Daoy (cell line): Measurements from ENCODE around the gene GPHN. TPM values are rescaled to one million over a fixed set of nuclear protein-coding genes. Genes with fewer than 3 reads are reported as not detected.
"Not testable (repeated sequence)": the region's sequence is repeated elsewhere in the genome, so short reads cannot be mapped to it uniquely, and the experiment has no call there.

ENCODE experiments used
- DNase-seq: peaks from one replicate; pipeline ENCODE4 v3.0.0-alpha.2; 2015; ENCODE audit warnings: low read depth
- total RNA-seq: library from RNA; depleted of rRNA; stranded (reverse); fragments of >200 nt; shearing (Covaris generic); gene quantifications from 2 replicates; pipeline ENCODE4 v1.2.3, GENCODE V29; 2014

The GPHN gene
- total RNA-seq, 1 experiment from 2014 or later, result 21.9 TPM

GRCh38 chr14:66782853-66783252, 274.9 kb downstream of the GPHN start:
- DNase-seq, result no peak

GRCh38 chr14:66790101-66790500, 282.2 kb downstream of the GPHN start:
- DNase-seq, result no peak

GRCh38 chr14:66802962-66803361, 295.0 kb downstream of the GPHN start:
- no peak for DNase-seq

- no peak for DNase-seq
These were observed 296.2 kb downstream of the GPHN start for GRCh38 chr14:66804141-66804540.

- DNase-seq, result no peak
These were observed 305.7 kb downstream of the GPHN start for GRCh38 chr14:66813636-66814035.

- DNase-seq, result no peak
These were observed 307.7 kb downstream of the GPHN start for GRCh38 chr14:66815687-66816086.

- no peak for DNase-seq
These were observed 316.3 kb downstream of the GPHN start for GRCh38 chr14:66824251-66824650.

GRCh38 chr14:66827182-66827581, 319.2 kb downstream of the GPHN start:
- no peak for DNase-seq

- no peak for DNase-seq
These were observed 323.2 kb downstream of the GPHN start for GRCh38 chr14:66831173-66831572.

GRCh38 chr14:66833816-66834215, 325.9 kb downstream of the GPHN start:
- DNase-seq, result no peak

GRCh38 chr14:66837436-66837835, 329.5 kb downstream of the GPHN start:
- DNase-seq, result not testable (repeated sequence)

- DNase-seq, result no peak
These were observed 335.1 kb downstream of the GPHN start for GRCh38 chr14:66842911-66843512.

- no peak for DNase-seq
These were observed 342.4 kb downstream of the GPHN start for GRCh38 chr14:66850258-66850888.

GRCh38 chr14:66853311-66853710, 345.4 kb downstream of the GPHN start:
- no peak for DNase-seq

GRCh38 chr14:66857867-66858266, 349.9 kb downstream of the GPHN start:
- DNase-seq, result no peak

GRCh38 chr14:66859063-66859671, 351.2 kb downstream of the GPHN start:
- DNase-seq, result no peak

- no peak for DNase-seq
These were observed 373.6 kb downstream of the GPHN start for GRCh38 chr14:66881596-66881995.

- no peak for DNase-seq
These were observed 376.2 kb downstream of the GPHN start for GRCh38 chr14:66884149-66884548.

- no peak for DNase-seq
These were observed 392.8 kb downstream of the GPHN start for GRCh38 chr14:66900719-66901118.

GRCh38 chr14:66910311-66910840, 402.4 kb downstream of the GPHN start:
- no peak for DNase-seq

GRCh38 chr14:66916421-66916820, 408.5 kb downstream of the GPHN start:
- no peak for DNase-seq

GRCh38 chr14:66918527-66918926, 410.6 kb downstream of the GPHN start:
- no peak for DNase-seq

- DNase-seq, result no peak
These were observed 412.2 kb downstream of the GPHN start for GRCh38 chr14:66920196-66920595.
